Nucleus accumbens (tissue), 56 donors: ENCODE results near the gene GABRR3.

ENCODE experiments used
- DNase-seq, 56 donors: peaks; one replicate each; lab custom pipeline; 2025; lab: John Stamatoyannopoulos, UW

Gene GABRR3

GRCh38 chr3:97992547-97993173, 42.5 kb downstream of the GABRR3 start:
- no peak for DNase-seq

GRCh38 chr3:97991293-97991682, 43.8 kb downstream of the GABRR3 start:
- DNase-seq: peak in 5 of 56 donors; percentile 5 to 45 (median 14)

GRCh38 chr3:97990624-97991292, 44.4 kb downstream of the GABRR3 start:
- DNase-seq: no peak

- DNase-seq: no peak
These were observed 46.1 kb downstream of the GABRR3 start for GRCh38 chr3:97988784-97989568.

GRCh38 chr3:97987306-97987705, 47.8 kb downstream of the GABRR3 start:
- DNase-seq: no peak

GRCh38 chr3:97983933-97984491, 51.1 kb downstream of the GABRR3 start:
- no peak for DNase-seq

- no peak for DNase-seq
These were observed 53.2 kb downstream of the GABRR3 start for GRCh38 chr3:97981886-97982285.

GRCh38 chr3:97979610-97980009, 55.5 kb downstream of the GABRR3 start:
- DNase-seq: no peak

- no peak for DNase-seq
These were observed 59.6 kb downstream of the GABRR3 start for GRCh38 chr3:97975466-97975865.

- no peak for DNase-seq
These were observed 60.1 kb downstream of the GABRR3 start for GRCh38 chr3:97974996-97975395.

- DNase-seq: no peak
These were observed 62.1 kb downstream of the GABRR3 start for GRCh38 chr3:97972976-97973375.

- peak in 54 of 56 donors; percentile 11 to 82 (median 69) for DNase-seq
These were observed 63.2 kb downstream of the GABRR3 start, which contains the start of gene RIOX2 for GRCh38 chr3:97971679-97972567. Gene RIOX2 (minus strand): TSS chr3:97972431. CDS start chr3:97967593, 4,838 bp downstream.

GRCh38 chr3:97970956-97971620, 64.0 kb downstream of the GABRR3 start:
- peak in 1 of 56 donors; percentile 10 for DNase-seq

GRCh38 chr3:97970156-97970555, 65.0 kb downstream of the GABRR3 start:
- DNase-seq: no peak

GRCh38 chr3:97969541-97969940, 65.6 kb downstream of the GABRR3 start:
- peak in 3 of 56 donors; percentile 7 to 13 (median 7) for DNase-seq

GRCh38 chr3:97968376-97968775, 66.7 kb downstream of the GABRR3 start:
- DNase-seq: no peak

GRCh38 chr3:97967966-97968365, 67.1 kb downstream of the GABRR3 start:
- DNase-seq: no peak

- DNase-seq: no peak
These were observed 73.9 kb downstream of the GABRR3 start for GRCh38 chr3:97960993-97961766.

GRCh38 chr3:97960551-97960950, 74.6 kb downstream of the GABRR3 start:
- no peak for DNase-seq
